ENCODE data around the gene CA9. TPM values are rescaled to one million over a fixed set of nuclear protein-coding genes. Genes with fewer than 3 reads are reported as not detected.

The CA9 gene
- polyA plus RNA-seq, 3 donors: not detected

GRCh38 chr9:35682520-35683315 lies 9.0 kb downstream of the CA9 start:
- no peaks in the 10 kb centered on the region for H3K9me3 Mint-ChIP-seq
- TF ChIP-seq, protein P1, sequence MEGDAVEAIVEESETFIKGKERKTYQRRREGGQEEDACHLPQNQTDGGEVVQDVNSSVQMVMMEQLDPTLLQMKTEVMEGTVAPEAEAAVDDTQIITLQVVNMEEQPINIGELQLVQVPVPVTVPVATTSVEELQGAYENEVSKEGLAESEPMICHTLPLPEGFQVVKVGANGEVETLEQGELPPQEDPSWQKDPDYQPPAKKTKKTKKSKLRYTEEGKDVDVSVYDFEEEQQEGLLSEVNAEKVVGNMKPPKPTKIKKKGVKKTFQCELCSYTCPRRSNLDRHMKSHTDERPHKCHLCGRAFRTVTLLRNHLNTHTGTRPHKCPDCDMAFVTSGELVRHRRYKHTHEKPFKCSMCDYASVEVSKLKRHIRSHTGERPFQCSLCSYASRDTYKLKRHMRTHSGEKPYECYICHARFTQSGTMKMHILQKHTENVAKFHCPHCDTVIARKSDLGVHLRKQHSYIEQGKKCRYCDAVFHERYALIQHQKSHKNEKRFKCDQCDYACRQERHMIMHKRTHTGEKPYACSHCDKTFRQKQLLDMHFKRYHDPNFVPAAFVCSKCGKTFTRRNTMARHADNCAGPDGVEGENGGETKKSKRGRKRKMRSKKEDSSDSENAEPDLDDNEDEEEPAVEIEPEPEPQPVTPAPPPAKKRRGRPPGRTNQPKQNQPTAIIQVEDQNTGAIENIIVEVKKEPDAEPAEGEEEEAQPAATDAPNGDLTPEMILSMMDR (IDR thresholded peaks at IDR 0.05): no peak
- H2AFZ ChIP-seq (ENCODE audit: insufficient read depth, low read depth, low read length, poor library complexity, severe bottlenecking): no peak overlapping the region
- peaks cover 1 to 4% (median 3%) of the 10 kb centered on the region in 3 donors for H3K27me3 Mint-ChIP-seq (ENCODE audit: low read depth in 3 of 3)
- no peak overlapping the region for H3K4me3 Mint-ChIP-seq
- no peak overlapping the region for H3K9ac ChIP-seq (ENCODE audit: insufficient read depth, low read length, poor library complexity, severe bottlenecking)
- no peaks in the 10 kb centered on the region for H4K20me1 ChIP-seq (ENCODE audit: insufficient read depth, low read length)
- H3K4me1 Mint-ChIP-seq: no peaks in the 10 kb centered on the region
- no peak overlapping the region for H3K4me2 ChIP-seq (replicated peaks; ENCODE audit: extremely low read depth, low read length, poor library complexity, severe bottlenecking)
- no peaks in the 10 kb centered on the region for H3K36me3 Mint-ChIP-seq
- 91% methylated on average over 10 of the region's 10 CpGs for WGBS (ENCODE audit: insufficient coverage)
- peak overlapping the region in 1 of 7 donors; percentile 54 for H3K27ac Mint-ChIP-seq
- H3K79me2 ChIP-seq (ENCODE audit: insufficient read depth, low read length): no peaks in the 10 kb centered on the region
- DNase-seq: no peak
- H3K27me3 ChIP-seq (ENCODE audit: control insufficient read depth in 2 of 2, insufficient read depth in 2 of 2, low read length in 2 of 2): no peaks in the 10 kb centered on the region
- intact Hi-C loops (cut with micrococcal nuclease): no loop called here
- H3K4me1 ChIP-seq (ENCODE audit: control insufficient read depth in 1 of 2, insufficient read depth in 2 of 2, low read length in 2 of 2): no peaks in the 10 kb centered on the region
- no peaks in the 10 kb centered on the region for H3K36me3 ChIP-seq (replicated peaks in 1 of 2; ENCODE audit: control insufficient read depth in 1 of 2, insufficient read depth in 2 of 2, low read length in 2 of 2)
- no peak overlapping the region for H3K4me3 ChIP-seq (replicated peaks in 1 of 3; ENCODE audit: low read depth in 2 of 3, low read length in 3 of 3)
- no peaks in the 10 kb centered on the region for H3K9me3 ChIP-seq (replicated peaks in 1 of 2; ENCODE audit: control insufficient read depth in 1 of 2, insufficient read depth in 1 of 2, low read length in 2 of 2)
- H3K27ac ChIP-seq (ENCODE audit: low read depth in 1 of 2, low read length in 2 of 2): no peak overlapping the region

DNA sequence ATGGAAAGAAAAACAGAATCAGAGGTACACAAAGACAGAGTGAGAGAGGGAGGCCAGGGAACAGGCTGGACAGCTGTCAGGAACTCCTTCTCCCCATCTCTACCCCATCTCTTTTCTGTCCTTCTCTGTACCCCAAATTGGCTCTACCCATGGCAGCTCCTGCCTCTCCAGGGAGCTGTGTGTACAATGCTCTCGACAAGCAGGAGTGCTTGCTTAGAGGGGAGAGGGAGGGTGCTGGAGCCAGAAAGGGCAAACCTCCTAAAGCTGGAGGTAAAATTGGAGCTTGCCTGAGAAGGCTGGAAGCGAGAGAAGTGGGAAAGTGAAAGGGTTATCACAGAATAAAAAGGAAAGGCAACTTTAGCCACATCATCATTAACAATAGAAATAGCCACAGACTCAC lies 9.6 kb downstream of the CA9 start:
- Mint-ChIP-seq H3K36me3 (no peaks in the 10 kb centered on the region), H3K27me3 (ENCODE audit: low read depth in 3 of 3) (peaks cover 3 to 4% (median 4%) of the 10 kb centered on the region in 3 donors), H3K4me3 (no peak overlapping the region), H3K9me3 (no peaks in the 10 kb centered on the region), H3K4me1 (no peaks in the 10 kb centered on the region), H3K27ac (no peak overlapping the region)
- no peaks in the 10 kb centered on the region for H3K27me3 ChIP-seq (ENCODE audit: control insufficient read depth in 2 of 2, insufficient read depth in 2 of 2, low read length in 2 of 2)
- intact Hi-C loops (cut with micrococcal nuclease): no loop called here
- H3K4me1 ChIP-seq (ENCODE audit: control insufficient read depth in 1 of 2, insufficient read depth in 2 of 2, low read length in 2 of 2): no peaks in the 10 kb centered on the region
- no peak for DNase-seq
- no peaks in the 10 kb centered on the region for H3K36me3 ChIP-seq (replicated peaks in 1 of 2; ENCODE audit: control insufficient read depth in 1 of 2, insufficient read depth in 2 of 2, low read length in 2 of 2)
- WGBS (ENCODE audit: insufficient coverage): no CpG with 5 or more reads among the region's 2 CpGs
- H3K9ac ChIP-seq (ENCODE audit: insufficient read depth, low read length, poor library complexity, severe bottlenecking): no peak overlapping the region
- H3K27ac ChIP-seq (ENCODE audit: low read depth in 1 of 2, low read length in 2 of 2): no peak overlapping the region
- H3K4me2 ChIP-seq (replicated peaks; ENCODE audit: extremely low read depth, low read length, poor library complexity, severe bottlenecking): no peak overlapping the region
- no peak overlapping the region for H3K4me3 ChIP-seq (replicated peaks in 1 of 3; ENCODE audit: low read depth in 2 of 3, low read length in 3 of 3)
- no peaks in the 10 kb centered on the region for H3K79me2 ChIP-seq (ENCODE audit: insufficient read depth, low read length)
- TF ChIP-seq, protein P1 (IDR thresholded peaks at IDR 0.05): no peak
- no peak overlapping the region for H2AFZ ChIP-seq (ENCODE audit: insufficient read depth, low read depth, low read length, poor library complexity, severe bottlenecking)
- no peaks in the 10 kb centered on the region for H3K9me3 ChIP-seq (replicated peaks in 1 of 2; ENCODE audit: control insufficient read depth in 1 of 2, insufficient read depth in 1 of 2, low read length in 2 of 2)
- H4K20me1 ChIP-seq (ENCODE audit: insufficient read depth, low read length): no peaks in the 10 kb centered on the region

Data from CD14-positive monocyte (primary cell).